Heart left ventricle (tissue), 13 donors: Measurements from ENCODE around the gene RNF183.

Experiments used
- POLR2A ChIP-seq, 2 donors: fragments of 450-650 bp; IDR thresholded peaks; one replicate each; pipeline ENCODE4 v1.6.1; 2017; ENCODE audit warnings: antibody characterized with exemption in 2 of 2, mild to moderate bottlenecking in 2 of 2, moderate library complexity in 2 of 2
- TF ChIP-seq, protein P1 (sequence below), 12 donors: fragments of 200-600 bp; sonication (generic) in 4 of 12; IDR thresholded peaks; one replicate each; pipeline versions ENCODE4 v1.5.0 to v1.8.0; 2018 to 2022; ENCODE audit warnings: antibody characterized with exemption in 12 of 12, mild to moderate bottlenecking in 5 of 12
- donor health status: ischemic (EF 13 %, LVEDD 7.1; RV severe dilation, severe dysfunction).
- donor health status: DM: no; HTN: yes; CAD: no.
- donor health status: DM: no; HTN: no; CAD: no.
- donor health status: ischemic (EF 25% LVEDD 6.9; RV normal size, moderate dysfunction).
- donor health status: ischemic (EF 25% LVEDD 5.7; RV mildly dilated, moderate dysfunction).
- donor health status: ischemic (EF 35%, LVEDD 5.7; RV mildly dilated, moderate dysfunction).
- donor health status: nonischemic (EF 11% LVEDD 7.7; RV severe dilation, severe dysfunction).
- donor health status: DM: yes; HTN: yes; CAD: no.
- donor health status: PGD.
- donor health status: ischemic (EF 29% LVEDD 5.4; RV normal size, mild dysfunction).
- donor health status: nonischemic (EF 23%, LVEDD 6.1; RV moderate dilation, normal function).

DNA sequence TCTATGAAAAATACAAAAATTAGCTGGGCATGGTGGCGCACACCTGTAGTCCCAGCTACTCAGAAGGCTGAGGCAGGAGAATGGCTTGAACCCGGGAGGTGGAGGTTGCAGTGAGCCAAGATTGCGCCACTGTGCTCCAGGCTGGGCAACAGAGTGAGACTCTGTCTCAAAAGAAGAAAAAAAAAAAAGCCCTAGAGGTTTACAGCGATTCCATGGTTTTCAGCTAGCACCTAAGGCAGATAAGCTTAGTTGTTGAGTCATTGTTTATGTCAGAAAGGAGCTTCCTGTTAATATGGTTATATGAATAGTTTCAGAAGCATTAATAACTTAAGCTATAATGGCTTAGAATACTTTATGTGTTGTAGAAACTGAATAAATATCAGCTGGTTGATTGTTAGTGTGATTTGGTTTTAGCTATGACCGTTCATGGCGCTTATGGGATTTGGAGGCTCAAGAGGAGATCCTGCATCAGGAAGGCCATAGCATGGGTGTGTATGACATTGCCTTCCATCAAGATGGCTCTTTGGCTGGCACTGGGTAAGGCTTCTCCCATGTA, 13.0 kb downstream of the RNF183 start:
- TF ChIP-seq, protein P1, sequence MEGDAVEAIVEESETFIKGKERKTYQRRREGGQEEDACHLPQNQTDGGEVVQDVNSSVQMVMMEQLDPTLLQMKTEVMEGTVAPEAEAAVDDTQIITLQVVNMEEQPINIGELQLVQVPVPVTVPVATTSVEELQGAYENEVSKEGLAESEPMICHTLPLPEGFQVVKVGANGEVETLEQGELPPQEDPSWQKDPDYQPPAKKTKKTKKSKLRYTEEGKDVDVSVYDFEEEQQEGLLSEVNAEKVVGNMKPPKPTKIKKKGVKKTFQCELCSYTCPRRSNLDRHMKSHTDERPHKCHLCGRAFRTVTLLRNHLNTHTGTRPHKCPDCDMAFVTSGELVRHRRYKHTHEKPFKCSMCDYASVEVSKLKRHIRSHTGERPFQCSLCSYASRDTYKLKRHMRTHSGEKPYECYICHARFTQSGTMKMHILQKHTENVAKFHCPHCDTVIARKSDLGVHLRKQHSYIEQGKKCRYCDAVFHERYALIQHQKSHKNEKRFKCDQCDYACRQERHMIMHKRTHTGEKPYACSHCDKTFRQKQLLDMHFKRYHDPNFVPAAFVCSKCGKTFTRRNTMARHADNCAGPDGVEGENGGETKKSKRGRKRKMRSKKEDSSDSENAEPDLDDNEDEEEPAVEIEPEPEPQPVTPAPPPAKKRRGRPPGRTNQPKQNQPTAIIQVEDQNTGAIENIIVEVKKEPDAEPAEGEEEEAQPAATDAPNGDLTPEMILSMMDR (IDR thresholded peaks at IDR 0.05), result no peak
- TF ChIP-seq POLR2A (IDR thresholded peaks at IDR 0.05), result no peak
